ENCODE measurements around the gene ATG10.

Gene ATG10

GRCh38 chr5:82046276-82046647 is 74.4 kb downstream of the ATG10 start:
- TF ChIP-seq REST (IDR thresholded peaks at IDR 0.05; ENCODE audit: low read depth) (no peak), CREB1 (IDR thresholded peaks at IDR 0.05; ENCODE audit: low read depth) (no peak), YY1 (IDR thresholded peaks at IDR 0.05; ENCODE audit: low read depth) (no peak), EP300 (IDR thresholded peaks at IDR 0.05; ENCODE audit: borderline replicate concordance) (no peak), TEAD4 (IDR thresholded peaks at IDR 0.05) (no peak), FOXM1 (IDR thresholded peaks at IDR 0.05; ENCODE audit: borderline replicate concordance, low read depth) (no peak), RAD21 (IDR thresholded peaks at IDR 0.05; ENCODE audit: low read depth) (no peak), ZBTB7A (IDR thresholded peaks at IDR 0.05; ENCODE audit: low read depth) (no peak), TAF1 (IDR thresholded peaks at IDR 0.05; ENCODE audit: low read depth) (no peak), NFIC (IDR thresholded peaks at IDR 0.05) (no peak), USF1 (IDR thresholded peaks at IDR 0.05) (no peak), CEBPB (IDR thresholded peaks at IDR 0.05) (no peak), EGR1 (IDR thresholded peaks at IDR 0.05) (no peak), TCF12 (IDR thresholded peaks at IDR 0.05; ENCODE audit: low read depth) (no peak), MAX (IDR thresholded peaks at IDR 0.05) (no peak)

- no peak for TF ChIP-seq YY1 (IDR thresholded peaks at IDR 0.05; ENCODE audit: low read depth)
- no peak for TF ChIP-seq MAX (IDR thresholded peaks at IDR 0.05)
- TF ChIP-seq REST (IDR thresholded peaks at IDR 0.05; ENCODE audit: low read depth): no peak
- TF ChIP-seq CEBPB (IDR thresholded peaks at IDR 0.05): no peak
- no peak for TF ChIP-seq NFIC (IDR thresholded peaks at IDR 0.05)
- TF ChIP-seq TEAD4 (IDR thresholded peaks at IDR 0.05): no peak
- no peak for TF ChIP-seq ZBTB7A (IDR thresholded peaks at IDR 0.05; ENCODE audit: low read depth)
- TF ChIP-seq FOXM1 (IDR thresholded peaks at IDR 0.05; ENCODE audit: borderline replicate concordance, low read depth): no peak
- no peak for TF ChIP-seq EGR1 (IDR thresholded peaks at IDR 0.05)
- TF ChIP-seq USF1 (IDR thresholded peaks at IDR 0.05): no peak
- TF ChIP-seq TAF1 (IDR thresholded peaks at IDR 0.05; ENCODE audit: low read depth): no peak
- no peak for TF ChIP-seq CREB1 (IDR thresholded peaks at IDR 0.05; ENCODE audit: low read depth)
- no peak for TF ChIP-seq TCF12 (IDR thresholded peaks at IDR 0.05; ENCODE audit: low read depth)
- no peak for TF ChIP-seq RAD21 (IDR thresholded peaks at IDR 0.05; ENCODE audit: low read depth)
- no peak for TF ChIP-seq EP300 (IDR thresholded peaks at IDR 0.05; ENCODE audit: borderline replicate concordance)
Observed at GRCh38 chr5:82050955-82051354, 79.1 kb downstream of the ATG10 start.

GRCh38 chr5:82054004-82054710 is 82.3 kb downstream of the ATG10 start:
- TF ChIP-seq REST (IDR thresholded peaks at IDR 0.05; ENCODE audit: low read depth) (no peak), ZBTB7A (IDR thresholded peaks at IDR 0.05; ENCODE audit: low read depth) (no peak), MAX (IDR thresholded peaks at IDR 0.05) (no peak), TAF1 (IDR thresholded peaks at IDR 0.05; ENCODE audit: low read depth) (no peak), CREB1 (IDR thresholded peaks at IDR 0.05; ENCODE audit: low read depth) (no peak), NFIC (IDR thresholded peaks at IDR 0.05) (no peak), YY1 (IDR thresholded peaks at IDR 0.05; ENCODE audit: low read depth) (no peak), USF1 (IDR thresholded peaks at IDR 0.05) (no peak)
